Anterior cingulate cortex (tissue), 58 donors: ENCODE results near the gene PMM1.
"Not testable (repeated sequence)": the region's sequence is repeated elsewhere in the genome, so short reads cannot be mapped to it uniquely, and the experiment has no call there.

Source experiments
- DNase-seq, 58 donors: peaks; one replicate each; lab custom pipeline; 2025; lab: John Stamatoyannopoulos, UW

Gene PMM1

DNA sequence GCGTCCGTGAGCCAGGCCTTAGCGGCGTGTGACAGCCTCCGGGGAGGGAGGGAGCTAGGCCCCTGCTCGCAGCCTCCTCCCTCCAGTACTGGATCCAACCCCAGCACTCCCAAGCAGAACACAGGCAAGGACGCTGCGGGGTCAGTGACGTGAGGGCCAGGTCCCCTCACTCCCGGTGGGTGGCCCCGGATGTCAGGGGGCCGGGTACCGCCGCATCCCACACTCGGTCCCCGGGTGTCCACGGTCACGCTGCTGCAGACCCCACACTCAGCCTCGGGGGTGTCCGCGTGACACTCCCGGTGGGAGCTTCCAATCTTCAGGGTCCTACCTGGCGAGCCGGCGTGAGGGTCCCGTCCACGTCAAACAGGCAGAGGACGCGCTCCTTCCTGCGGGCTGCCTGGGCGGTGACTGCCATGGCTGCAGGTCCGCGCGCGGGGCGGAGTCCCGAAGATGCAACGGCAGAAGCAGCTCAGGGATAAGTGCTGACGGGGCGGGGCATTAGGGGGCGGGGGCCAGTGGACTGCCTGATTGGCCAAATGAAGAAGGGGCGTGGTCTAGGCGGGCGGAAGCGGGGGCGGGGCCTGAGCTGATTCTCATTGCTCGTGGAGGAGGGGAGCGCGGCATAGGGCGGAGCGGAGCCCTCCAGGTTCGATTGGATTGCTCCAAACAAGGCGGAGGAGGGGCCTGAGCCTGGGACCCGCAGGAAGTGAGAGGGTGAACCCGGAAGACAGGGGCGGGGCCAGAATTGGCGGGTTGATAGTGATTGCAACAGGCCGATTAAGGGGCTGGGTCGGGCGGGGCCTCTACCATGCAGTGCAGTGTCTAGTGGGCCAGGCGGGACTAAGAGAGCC is at the start of gene PMM1:
TSS of gene PMM1 (minus strand) at position 450 of the 851 bp plus-strand sequence. CDS start at position 415, 35 bp downstream.
- peak; percentile 80 to 100 (median 100) for DNase-seq

DNA sequence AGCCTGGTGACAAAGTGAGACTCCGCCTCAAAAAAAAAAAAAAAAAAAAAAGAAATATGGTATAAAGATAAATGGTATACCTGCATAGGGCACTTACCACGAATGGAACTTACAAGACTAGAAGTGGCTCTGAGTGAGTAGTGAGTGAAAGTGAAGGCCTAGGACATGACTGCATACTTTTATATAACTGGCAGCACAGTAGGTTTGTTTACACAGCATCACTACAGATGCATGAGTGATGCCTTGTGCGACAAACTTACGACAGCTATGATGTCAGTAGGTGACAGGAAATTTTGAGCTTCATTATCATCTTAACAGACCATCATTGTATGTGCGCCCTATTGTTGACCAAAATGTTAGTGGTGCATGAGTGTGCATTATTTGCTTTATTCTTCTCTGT is 49.1 kb upstream of the PMM1 start:
- DNase-seq: no peak

DNA sequence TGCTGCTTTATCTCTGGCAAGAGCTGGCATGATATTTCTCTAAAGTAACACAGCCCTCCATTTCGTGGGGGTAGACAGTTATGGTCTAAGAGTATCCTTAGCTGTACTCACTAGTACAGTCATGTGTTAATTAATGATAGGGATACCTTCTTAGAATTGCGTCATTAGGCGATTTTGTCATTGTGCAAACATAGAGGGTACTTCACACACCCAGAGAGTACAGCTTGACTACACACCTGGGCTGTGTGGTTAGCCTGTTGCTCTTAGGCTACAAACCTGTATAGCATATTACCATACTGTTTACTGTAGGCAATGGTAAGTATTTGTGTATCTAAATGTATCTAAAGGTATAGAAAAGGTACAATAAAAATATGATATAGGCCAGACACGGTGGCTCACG is 48.5 kb upstream of the PMM1 start:
- no peak for DNase-seq

DNA sequence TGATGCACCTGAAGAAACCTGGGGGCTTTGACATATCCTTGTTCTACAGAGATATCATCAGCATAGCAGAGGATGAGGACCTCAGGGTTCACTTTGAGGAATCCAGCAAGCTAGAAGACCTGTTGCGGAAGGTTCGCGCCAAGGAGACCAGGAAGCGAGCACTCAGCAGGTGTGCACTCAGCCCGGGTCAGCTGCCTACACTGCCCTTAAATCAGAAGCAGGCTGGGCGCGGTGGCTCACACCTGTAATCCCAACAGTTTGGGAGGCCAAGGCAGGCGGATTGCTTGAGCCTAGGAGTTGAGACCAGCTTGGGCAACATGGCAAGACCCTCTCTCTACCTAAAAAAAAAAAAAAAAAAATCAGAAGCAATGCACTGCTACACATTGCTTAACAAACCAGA is 48.0 kb upstream of the PMM1 start:
- DNase-seq: not testable (repeated sequence)

DNA sequence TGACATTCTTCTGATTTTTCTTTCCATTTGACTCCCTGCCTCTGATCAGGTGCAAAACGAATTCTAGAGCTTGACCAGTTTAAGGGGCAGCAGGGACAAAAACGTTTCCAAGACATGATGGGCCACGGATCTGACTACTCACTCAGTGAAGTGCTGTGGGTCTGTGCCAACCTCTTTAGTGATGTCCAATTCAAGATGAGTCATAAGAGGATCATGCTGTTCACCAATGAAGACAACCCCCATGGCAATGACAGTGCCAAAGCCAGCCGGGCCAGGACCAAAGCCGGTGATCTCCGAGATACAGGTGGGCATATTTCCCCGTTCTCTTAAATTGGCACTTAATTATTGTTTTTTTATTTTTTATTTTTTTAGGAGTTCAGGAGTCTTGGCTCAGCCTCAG is 46.8 kb upstream of the PMM1 start:
- peak in 8 of 58 donors; percentile 0 to 28 (median 8) for DNase-seq

DNA sequence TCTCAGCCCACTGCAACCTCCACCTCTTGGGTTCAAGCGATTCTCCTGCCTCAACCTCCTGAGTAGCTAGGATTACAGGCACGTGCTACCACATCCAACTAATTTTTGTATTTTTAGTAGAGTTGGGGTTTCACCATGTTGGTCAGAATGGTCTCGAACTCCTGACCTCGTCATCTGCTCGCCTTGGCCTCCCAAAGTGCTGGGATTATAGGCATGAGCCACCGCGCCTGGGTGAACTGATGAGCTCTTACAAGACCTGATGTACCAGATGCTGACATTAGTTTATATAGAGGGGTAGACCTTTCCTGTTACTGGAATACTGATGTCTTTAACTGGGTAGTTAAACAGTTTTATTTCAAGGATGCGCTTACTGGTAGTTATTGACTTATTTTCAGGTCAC is 45.0 kb upstream of the PMM1 start:
- DNase-seq: not testable (repeated sequence)

- not testable (repeated sequence) for DNase-seq
These were observed 42.0 kb upstream of the PMM1 start for GRCh38 chr22:41631615-41632014.

GRCh38 chr22:41631115-41631514 is 41.5 kb upstream of the PMM1 start:
- not testable (repeated sequence) for DNase-seq

DNA sequence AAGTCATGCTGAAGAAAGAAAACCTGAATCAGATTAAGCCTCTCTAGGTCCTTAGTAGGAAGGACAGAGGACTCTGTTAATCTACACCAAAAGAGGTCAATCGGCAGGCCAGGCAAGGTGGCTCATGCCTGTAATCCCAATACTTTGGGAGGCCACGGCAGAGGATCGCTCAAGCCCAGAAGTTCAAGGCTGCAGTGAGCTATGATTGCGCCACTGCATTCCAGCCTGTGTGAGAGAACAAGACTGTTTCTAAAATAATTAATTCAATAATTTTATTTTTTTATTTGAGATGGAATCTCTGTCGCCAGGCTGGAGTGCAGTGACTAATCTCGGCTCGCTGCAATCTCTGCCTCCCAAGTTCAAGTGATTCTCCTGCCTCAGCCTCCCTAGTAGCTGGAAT is 35.9 kb upstream of the PMM1 start:
- no peak for DNase-seq

GRCh38 chr22:41621911-41622179 is 32.2 kb upstream of the PMM1 start:
- no peak for DNase-seq

GRCh38 chr22:41621099-41621910 is 31.7 kb upstream of the PMM1 start, which contains the start of gene XRCC6:
Gene XRCC6 (plus strand): TSS chr22:41621295. CDS start chr22:41622005, 710 bp downstream.
- DNase-seq: peak; percentile 92 to 100 (median 99)

- DNase-seq: peak in 7 of 58 donors; percentile 23 to 68 (median 57)
These were observed 31.0 kb upstream of the PMM1 start, which contains the start of gene DESI1 for GRCh38 chr22:41620589-41621098. Gene DESI1 (minus strand): TSS chr22:41621043. CDS start chr22:41620839, 204 bp downstream.

DNA sequence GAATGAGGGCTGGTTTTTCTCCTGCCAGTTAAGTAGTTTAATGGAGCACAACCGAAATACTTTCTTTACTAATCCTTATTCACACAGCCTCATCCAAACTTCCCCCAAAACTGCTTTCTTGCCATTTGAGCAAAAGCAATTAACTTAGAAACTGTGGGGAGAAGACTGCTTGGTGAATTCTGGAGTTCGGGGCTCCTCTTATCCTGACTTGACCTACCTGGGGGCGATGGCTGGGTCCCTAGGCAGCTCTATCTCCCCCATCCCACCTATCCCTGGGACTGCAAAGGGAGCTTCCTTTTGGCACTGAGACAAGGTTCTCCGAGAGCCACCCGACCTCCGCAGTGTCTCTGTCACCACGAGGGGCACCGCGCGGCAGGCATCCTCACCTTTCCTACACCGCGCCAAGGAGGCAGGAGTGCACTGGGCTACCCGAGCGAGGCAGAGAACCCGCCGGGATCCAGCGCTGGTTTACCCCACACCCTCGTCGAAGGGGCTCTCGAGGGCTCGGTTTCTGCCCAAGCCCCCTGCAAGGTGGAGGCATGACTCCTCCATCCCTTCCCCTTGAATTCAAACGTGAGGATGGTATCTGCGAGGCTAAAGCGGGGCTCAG is 30.4 kb upstream of the PMM1 start:
- DNase-seq: peak in 20 of 58 donors; percentile 7 to 43 (median 25)

GRCh38 chr22:41613456-41613855 is 23.8 kb upstream of the PMM1 start:
- no peak for DNase-seq

DNA sequence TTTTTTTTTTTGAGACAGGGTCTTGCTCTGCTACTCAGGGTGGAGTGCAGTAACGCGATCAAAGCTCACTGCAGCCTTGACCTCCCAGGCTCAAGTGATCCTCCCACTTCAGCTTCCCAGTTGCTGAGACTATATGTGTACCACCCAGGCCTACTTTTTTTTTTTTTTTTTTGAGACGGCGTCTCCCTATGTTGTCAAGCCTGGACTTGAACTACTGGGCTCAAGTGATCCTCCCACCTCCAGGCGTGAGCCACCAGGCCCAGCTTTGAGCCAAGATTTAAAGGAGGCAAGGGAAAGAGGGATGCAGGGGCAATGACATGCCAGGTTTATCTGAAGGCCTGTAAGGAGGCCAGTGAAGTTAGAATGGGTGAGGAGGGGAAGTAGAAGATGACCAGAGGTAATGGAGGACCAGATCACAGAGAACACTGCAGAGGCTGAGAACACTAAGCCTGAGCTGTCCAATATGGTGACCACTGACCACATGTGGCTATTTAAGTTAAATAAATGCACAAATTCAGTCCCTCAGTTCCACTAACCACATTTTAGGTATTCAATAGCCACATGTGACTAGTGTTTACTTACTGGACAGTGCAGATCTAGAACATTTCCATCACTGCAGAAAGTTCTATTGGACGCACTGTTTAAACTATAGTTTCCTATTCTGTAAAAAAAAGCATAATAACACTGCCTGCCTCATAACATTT is 23.1 kb upstream of the PMM1 start:
- no peak for DNase-seq

- no peak for DNase-seq
These were observed 18.7 kb upstream of the PMM1 start for GRCh38 chr22:41608386-41608785.

DNA sequence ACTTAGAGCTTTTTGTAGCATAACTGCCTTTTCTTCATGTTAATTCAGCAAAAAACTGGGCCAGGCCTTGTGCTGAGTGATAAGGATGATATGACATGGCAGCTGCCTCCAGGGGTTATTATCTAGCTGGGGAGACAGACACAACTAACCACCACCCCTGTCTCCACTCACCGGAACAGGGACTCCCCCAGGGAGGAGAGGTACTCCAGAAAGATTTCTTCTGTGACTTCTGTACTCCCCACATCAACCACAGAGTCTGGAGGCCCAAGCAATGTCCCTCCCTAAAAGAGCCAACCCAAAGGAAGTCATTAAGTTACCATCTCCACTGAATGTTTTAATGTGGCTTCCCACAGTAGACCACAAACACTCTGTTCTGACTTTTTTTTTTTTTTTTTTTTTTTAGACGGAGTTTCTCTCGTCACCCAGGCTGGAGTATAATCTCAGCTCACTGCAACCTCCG is 14.3 kb upstream of the PMM1 start:
- no peak for DNase-seq

DNA sequence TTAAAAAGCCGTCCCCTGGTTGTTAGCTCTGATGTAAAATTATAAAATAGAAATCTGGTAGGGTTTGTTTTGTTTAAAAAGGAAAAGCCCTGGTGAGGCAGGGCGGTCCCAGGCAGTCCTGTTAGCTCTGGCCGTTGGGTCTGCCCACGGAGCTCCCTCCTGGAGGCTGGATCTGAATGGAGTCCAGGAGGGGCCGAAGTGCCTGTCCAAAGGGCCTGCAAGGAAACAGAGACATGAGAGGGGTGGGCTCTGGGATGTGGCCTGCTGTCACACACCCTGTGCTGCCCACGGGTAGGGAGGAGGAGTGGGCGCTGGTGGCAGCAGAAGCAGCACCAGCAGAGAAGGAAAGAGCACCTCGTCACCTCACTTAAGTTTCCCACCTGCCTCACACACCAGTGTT is 11.3 kb upstream of the PMM1 start:
- DNase-seq: no peak

DNA sequence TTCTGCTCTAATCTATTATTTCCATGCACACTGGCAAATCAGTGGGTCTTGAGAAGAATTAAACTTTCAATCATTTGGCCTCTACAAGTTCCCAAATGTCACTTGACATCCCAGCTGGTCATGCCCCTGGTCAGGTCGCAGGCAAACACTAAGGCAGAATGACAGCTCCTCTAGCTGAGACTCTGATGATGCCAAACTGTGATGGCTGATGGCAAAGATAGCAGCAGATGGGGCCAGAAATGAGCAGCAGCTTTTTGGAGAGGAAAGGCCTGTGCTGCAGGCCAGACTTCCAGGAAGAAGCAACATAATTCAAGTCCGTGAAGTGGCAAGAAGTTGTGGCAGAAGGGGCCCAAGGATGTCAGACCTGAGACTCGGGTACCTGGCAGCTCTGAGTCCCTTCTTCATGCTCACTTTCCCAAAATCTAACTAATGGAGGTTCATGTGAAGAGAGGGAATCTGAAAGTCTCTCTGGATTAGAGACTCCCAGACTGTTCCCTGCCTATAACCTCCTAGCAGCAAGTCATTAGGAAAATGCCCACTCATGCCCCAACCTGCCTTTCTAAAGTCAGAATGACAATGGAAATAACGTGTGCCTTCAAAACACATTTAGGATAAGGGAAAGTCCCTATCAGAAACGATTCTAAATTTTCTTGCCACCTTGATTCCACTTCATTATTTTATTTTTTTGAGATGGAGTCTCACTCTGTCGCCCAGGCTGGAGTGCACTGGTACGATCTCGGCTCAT is 9.4 kb upstream of the PMM1 start:
- no peak for DNase-seq
